ENCODE results near the gene ERBB4.

ERBB4 gene

DNA sequence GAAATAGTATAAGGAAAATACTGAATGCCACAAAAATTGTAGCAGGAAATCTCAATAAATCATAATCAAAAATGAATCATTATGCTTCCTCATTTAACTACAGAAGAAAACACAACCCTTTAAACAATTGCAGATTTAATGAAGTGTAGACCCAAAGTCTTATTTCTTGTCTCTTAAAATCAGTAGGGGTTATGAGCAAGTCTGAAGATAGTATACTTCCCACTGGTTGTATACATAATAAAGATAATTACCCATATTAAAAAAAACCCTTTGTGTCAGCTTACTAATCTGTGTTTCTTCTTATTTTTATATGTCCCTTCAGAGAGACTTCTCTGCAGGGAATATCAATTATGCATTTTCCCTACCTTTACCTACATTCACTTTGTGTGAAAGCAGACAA, 504.7 kb downstream of the ERBB4 start:
- no peak overlapping the region for H2BK12ac ChIP-seq (ENCODE audit: low read length)
- no peak overlapping the region for H3K27ac ChIP-seq (replicated peaks; ENCODE audit: low read length)
- H3K9ac ChIP-seq (ENCODE audit: low read depth, low read length, poor library complexity), result no peak overlapping the region
- H3K4me2 ChIP-seq (ENCODE audit: insufficient read depth, low read length, poor library complexity, severe bottlenecking), result no peak overlapping the region
- H3K36me3 ChIP-seq (replicated peaks in 1 of 2; ENCODE audit: control insufficient read depth in 2 of 2, insufficient read depth in 2 of 2, low read length in 2 of 2), result no peaks in the 10 kb centered on the region
- H2BK5ac ChIP-seq (ENCODE audit: low read length), result no peak overlapping the region
- no peak overlapping the region for H3K4ac ChIP-seq (ENCODE audit: low read length)
- H3K79me1 ChIP-seq (ENCODE audit: low read depth, low read length), result no peaks in the 10 kb centered on the region
- no peak overlapping the region for H3K23ac ChIP-seq (ENCODE audit: low read depth, low read length, poor library complexity)
- no peaks in the 10 kb centered on the region for H3K27me3 ChIP-seq (ENCODE audit: control insufficient read depth in 3 of 3, insufficient read depth in 3 of 3, low read depth in 1 of 3, low read length in 3 of 3)
- no peak for DNase-seq (ENCODE audit: low spot score)
- H4K8ac ChIP-seq (ENCODE audit: low read depth, low read length), result no peak overlapping the region
- H3K18ac ChIP-seq (ENCODE audit: low read length), result no peak overlapping the region
- H4K91ac ChIP-seq (ENCODE audit: low read depth, low read length, poor library complexity), result no peak overlapping the region
- no peak overlapping the region for H3K14ac ChIP-seq (ENCODE audit: low read length)
- H3K4me3 ChIP-seq (ENCODE audit: low read length in 2 of 2), result no peak overlapping the region
- no peak overlapping the region for H2BK15ac ChIP-seq (ENCODE audit: low read length)
- no peaks in the 10 kb centered on the region for H3K9me3 ChIP-seq (replicated peaks in 1 of 2; ENCODE audit: control insufficient read depth in 2 of 2, insufficient read depth in 1 of 2, low read depth in 1 of 2, low read length in 2 of 2)
- H2AK5ac ChIP-seq (ENCODE audit: low read depth, low read length), result no peak overlapping the region
- H2BK120ac ChIP-seq (ENCODE audit: low read depth, low read length), result no peak overlapping the region
- no peak overlapping the region for H2AFZ ChIP-seq (ENCODE audit: low read length)
- peaks cover 2 to 6% of the 10 kb centered on the region in 2 donors for H3K4me1 ChIP-seq (ENCODE audit: control insufficient read depth in 2 of 2, insufficient read depth in 1 of 2, low read depth in 1 of 2, low read length in 2 of 2)

GRCh38 chr2:212032536-212033219, 505.9 kb downstream of the ERBB4 start:
- WGBS, 2 donors (ENCODE audit: extremely low coverage in 2 of 2, insufficient read length in 2 of 2, insufficient replicate concordance in 1 of 2), result no CpG with 5 or more reads among the region's 1 CpG
- H3K9ac ChIP-seq (ENCODE audit: low read depth, low read length, poor library complexity), result no peak overlapping the region
- no peak overlapping the region for H3K18ac ChIP-seq (ENCODE audit: low read length)
- no peak overlapping the region for H2AK5ac ChIP-seq (ENCODE audit: low read depth, low read length)
- H3K4me3 ChIP-seq (ENCODE audit: low read length in 2 of 2), result no peak overlapping the region
- H3K4me1 ChIP-seq (ENCODE audit: control insufficient read depth in 2 of 2, insufficient read depth in 1 of 2, low read depth in 1 of 2, low read length in 2 of 2), result peaks cover 2 to 13% of the 10 kb centered on the region in 2 donors
- no peaks in the 10 kb centered on the region for H3K36me3 ChIP-seq (replicated peaks in 1 of 2; ENCODE audit: control insufficient read depth in 2 of 2, insufficient read depth in 2 of 2, low read length in 2 of 2)
- no peak overlapping the region for H3K4ac ChIP-seq (ENCODE audit: low read length)
- no peak overlapping the region for H2BK12ac ChIP-seq (ENCODE audit: low read length)
- H3K27ac ChIP-seq (replicated peaks; ENCODE audit: low read length), result no peak overlapping the region
- DNase-seq (ENCODE audit: low spot score), result no peak
- H2AFZ ChIP-seq (ENCODE audit: low read length), result no peak overlapping the region
- H4K8ac ChIP-seq (ENCODE audit: low read depth, low read length), result no peak overlapping the region
- no peak overlapping the region for H2BK15ac ChIP-seq (ENCODE audit: low read length)
- H3K9me3 ChIP-seq (replicated peaks in 1 of 2; ENCODE audit: control insufficient read depth in 2 of 2, insufficient read depth in 1 of 2, low read depth in 1 of 2, low read length in 2 of 2), result no peaks in the 10 kb centered on the region
- H3K4me2 ChIP-seq (ENCODE audit: insufficient read depth, low read length, poor library complexity, severe bottlenecking), result no peak overlapping the region
- no peak overlapping the region for H4K91ac ChIP-seq (ENCODE audit: low read depth, low read length, poor library complexity)
- H2BK5ac ChIP-seq (ENCODE audit: low read length), result no peak overlapping the region
- no peak overlapping the region for H2BK120ac ChIP-seq (ENCODE audit: low read depth, low read length)
- no peak overlapping the region for H3K23ac ChIP-seq (ENCODE audit: low read depth, low read length, poor library complexity)
- no peaks in the 10 kb centered on the region for H3K27me3 ChIP-seq (ENCODE audit: control insufficient read depth in 3 of 3, insufficient read depth in 3 of 3, low read depth in 1 of 3, low read length in 3 of 3)
- H3K14ac ChIP-seq (ENCODE audit: low read length), result no peak overlapping the region
- H3K79me1 ChIP-seq (ENCODE audit: low read depth, low read length), result no peaks in the 10 kb centered on the region

DNA sequence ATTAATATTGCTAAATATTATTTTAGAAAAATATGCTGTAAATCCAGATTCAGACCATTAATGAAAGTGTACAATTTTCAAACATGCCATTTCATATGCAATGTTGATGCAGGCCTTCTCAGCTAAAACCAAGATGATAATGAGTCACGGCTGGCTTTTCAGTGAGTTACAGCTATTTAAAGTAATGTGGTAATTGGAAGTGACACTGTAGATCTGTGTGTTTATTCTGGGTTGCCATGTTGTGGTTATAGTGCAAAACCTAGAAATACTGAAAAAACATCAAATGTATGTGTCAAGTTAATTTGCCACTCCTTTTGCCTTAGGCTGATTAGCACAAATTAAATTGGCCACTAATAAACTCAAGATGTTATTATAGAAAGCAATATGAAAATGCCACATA, 506.6 kb downstream of the ERBB4 start:
- Histone ChIP-seq H3K23ac (ENCODE audit: low read depth, low read length, poor library complexity) (no peak overlapping the region), H3K18ac (ENCODE audit: low read length) (no peak overlapping the region), H2BK5ac (ENCODE audit: low read length) (no peak overlapping the region), H2AK5ac (ENCODE audit: low read depth, low read length) (no peak overlapping the region), H3K27ac (replicated peaks; ENCODE audit: low read length) (no peak overlapping the region), H2BK12ac (ENCODE audit: low read length) (no peak overlapping the region), H3K4ac (ENCODE audit: low read length) (no peak overlapping the region), H2AFZ (ENCODE audit: low read length) (no peak overlapping the region), H3K36me3 (replicated peaks in 1 of 2; ENCODE audit: control insufficient read depth in 2 of 2, insufficient read depth in 2 of 2, low read length in 2 of 2) (no peaks in the 10 kb centered on the region), H3K79me1 (ENCODE audit: low read depth, low read length) (no peaks in the 10 kb centered on the region), H2BK15ac (ENCODE audit: low read length) (no peak overlapping the region), H3K4me2 (ENCODE audit: insufficient read depth, low read length, poor library complexity, severe bottlenecking) (no peak overlapping the region), H4K91ac (ENCODE audit: low read depth, low read length, poor library complexity) (no peak overlapping the region), H2BK120ac (ENCODE audit: low read depth, low read length) (no peak overlapping the region), H4K8ac (ENCODE audit: low read depth, low read length) (no peak overlapping the region), H3K9ac (ENCODE audit: low read depth, low read length, poor library complexity) (no peak overlapping the region), H3K4me1 (ENCODE audit: control insufficient read depth in 2 of 2, insufficient read depth in 1 of 2, low read depth in 1 of 2, low read length in 2 of 2) (peaks cover 2 to 13% of the 10 kb centered on the region in 2 donors), H3K9me3 (replicated peaks in 1 of 2; ENCODE audit: control insufficient read depth in 2 of 2, insufficient read depth in 1 of 2, low read depth in 1 of 2, low read length in 2 of 2) (no peaks in the 10 kb centered on the region), H3K27me3 (ENCODE audit: control insufficient read depth in 3 of 3, insufficient read depth in 3 of 3, low read depth in 1 of 3, low read length in 3 of 3) (no peaks in the 10 kb centered on the region), H3K4me3 (ENCODE audit: low read length in 2 of 2) (no peak overlapping the region), H3K14ac (ENCODE audit: low read length) (no peak overlapping the region)
- no peak for DNase-seq (ENCODE audit: low spot score)
- no CpG with 5 or more reads among the region's 1 CpG for WGBS, 2 donors (ENCODE audit: extremely low coverage in 2 of 2, insufficient read length in 2 of 2, insufficient replicate concordance in 1 of 2)

DNA sequence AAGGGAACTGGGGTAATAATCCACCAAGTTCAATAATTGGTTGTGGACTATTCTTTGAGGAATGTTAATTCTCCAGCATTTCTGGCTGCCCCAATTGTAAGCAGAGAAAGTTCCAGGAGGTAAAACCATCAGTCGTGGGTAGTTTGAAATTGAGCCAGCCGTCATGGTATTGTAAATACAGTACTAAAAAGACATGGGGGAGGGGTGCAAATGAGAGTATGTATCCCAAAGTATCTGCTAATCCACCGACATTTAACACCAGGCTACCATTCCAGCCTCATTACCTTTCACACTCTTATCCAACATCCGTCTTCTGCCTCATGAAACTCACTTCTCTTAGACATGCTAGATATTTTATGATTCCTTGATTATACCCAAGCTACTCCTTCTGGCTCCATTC, 507.9 kb downstream of the ERBB4 start:
- Histone ChIP-seq H2AFZ (ENCODE audit: low read length) (no peak overlapping the region), H3K4ac (ENCODE audit: low read length) (no peak overlapping the region), H3K14ac (ENCODE audit: low read length) (no peak overlapping the region), H3K4me3 (ENCODE audit: low read length in 2 of 2) (no peak overlapping the region), H2BK12ac (ENCODE audit: low read length) (no peak overlapping the region), H4K91ac (ENCODE audit: low read depth, low read length, poor library complexity) (no peak overlapping the region), H3K23ac (ENCODE audit: low read depth, low read length, poor library complexity) (no peak overlapping the region), H2BK120ac (ENCODE audit: low read depth, low read length) (no peak overlapping the region), H3K79me1 (ENCODE audit: low read depth, low read length) (no peaks in the 10 kb centered on the region), H2BK5ac (ENCODE audit: low read length) (no peak overlapping the region), H3K27me3 (ENCODE audit: control insufficient read depth in 3 of 3, insufficient read depth in 3 of 3, low read depth in 1 of 3, low read length in 3 of 3) (no peaks in the 10 kb centered on the region), H3K9ac (ENCODE audit: low read depth, low read length, poor library complexity) (no peak overlapping the region), H3K9me3 (replicated peaks in 1 of 2; ENCODE audit: control insufficient read depth in 2 of 2, insufficient read depth in 1 of 2, low read depth in 1 of 2, low read length in 2 of 2) (no peaks in the 10 kb centered on the region), H4K8ac (ENCODE audit: low read depth, low read length) (no peak overlapping the region), H3K18ac (ENCODE audit: low read length) (no peak overlapping the region), H2AK5ac (ENCODE audit: low read depth, low read length) (no peak overlapping the region), H2BK15ac (ENCODE audit: low read length) (no peak overlapping the region), H3K36me3 (replicated peaks in 1 of 2; ENCODE audit: control insufficient read depth in 2 of 2, insufficient read depth in 2 of 2, low read length in 2 of 2) (no peaks in the 10 kb centered on the region), H3K4me2 (ENCODE audit: insufficient read depth, low read length, poor library complexity, severe bottlenecking) (no peak overlapping the region), H3K27ac (replicated peaks; ENCODE audit: low read length) (no peak overlapping the region), H3K4me1 (ENCODE audit: control insufficient read depth in 2 of 2, insufficient read depth in 1 of 2, low read depth in 1 of 2, low read length in 2 of 2) (peaks cover 2 to 13% of the 10 kb centered on the region in 2 donors)
- no peak for DNase-seq (ENCODE audit: low spot score)
- no CpG with 5 or more reads among the region's 4 CpGs for WGBS, 2 donors (ENCODE audit: extremely low coverage in 2 of 2, insufficient read length in 2 of 2, insufficient replicate concordance in 1 of 2)

Measured in neuronal stem cell (in vitro differentiated cells).